ENCODE data around the gene MORN1.

GRCh38 chr1:2417833-2418225 lies 26.5 kb upstream of the MORN1 start:
- no peak for TF ChIP-seq CTCF (conservative IDR thresholded peaks at IDR 0.05; ENCODE audit: low read depth, low read length)
- TF ChIP-seq ELK1 (IDR thresholded peaks at IDR 0.05; ENCODE audit: borderline replicate concordance, low read depth, low read length): no peak
- no peak for TF ChIP-seq RCOR1 (IDR thresholded peaks at IDR 0.05; ENCODE audit: insufficient replicate concordance, low read length)
- no peak for TF ChIP-seq POLR2A (IDR thresholded peaks at IDR 0.05; ENCODE audit: low read depth, low read length)
- no peak for TF ChIP-seq CHD1 (IDR thresholded peaks at IDR 0.05; ENCODE audit: low read depth, low read length)
- TF ChIP-seq USF2 (IDR thresholded peaks at IDR 0.05; ENCODE audit: low read depth, low read length): no peak
- TF ChIP-seq RAD21 (IDR thresholded peaks at IDR 0.05; ENCODE audit: low read length): no peak
- no peak for TF ChIP-seq RFX5 (IDR thresholded peaks at IDR 0.05; ENCODE audit: low read depth, low read length)

Measured in IMR-90 (cell line).